ENCODE results near the gene SERP2.

Gene SERP2

GRCh38 chr13:44435919-44436510 lies 62.4 kb downstream of the SERP2 start:
- DNase-seq (ENCODE audit: low spot score): no peak

GRCh38 chr13:44436589-44437337 lies 63.1 kb downstream of the SERP2 start:
- DNase-seq (ENCODE audit: low spot score): peak; percentile 96

- DNase-seq (ENCODE audit: low spot score): peak; percentile 33
Measured at GRCh38 chr13:44437356-44438233, 64.0 kb downstream of the SERP2 start.

GRCh38 chr13:44438234-44438579 lies 64.6 kb downstream of the SERP2 start:
- DNase-seq (ENCODE audit: low spot score): no peak

GRCh38 chr13:44439452-44440024 lies 65.9 kb downstream of the SERP2 start:
- DNase-seq (ENCODE audit: low spot score): no peak

GRCh38 chr13:44440046-44440608 lies 66.5 kb downstream of the SERP2 start:
- no peak for DNase-seq (ENCODE audit: low spot score)
